B cell (primary cell): ENCODE results near the gene FA2H. TPM values are rescaled to one million over a fixed set of nuclear protein-coding genes. Genes with fewer than 3 reads are reported as not detected.

Experiments used
- ATAC-seq: fragments of 200-7000 bp; cut with Tn5 transposase; one replicate; pipeline ENCODE4 v1.10.0; 2021; ENCODE audit warnings: low read depth, mild to moderate bottlenecking, moderate number of reproducible peaks, moderate library complexity
- CTCF ChIA-PET: fragments of 350-600 bp; sonication (Branson Sonifier 250); formaldehyde crosslinking; loops from one replicate; lab custom pipeline; 2021; ENCODE audit warnings: antibody characterized with exemption, inconsistent platforms; lab: Charles Lee
- POLR2A ChIA-PET: fragments of 350-600 bp; sonication (Branson Sonifier 250); formaldehyde crosslinking; loops from one replicate; lab custom pipeline; 2021; ENCODE audit warnings: antibody characterized with exemption; lab: Charles Lee
- DNase-seq: peaks from one replicate; pipeline ENCODE4 v3.0.0; 2013
- H2AFZ ChIP-seq: 2 replicates; pipeline ENCODE4 v1.6.1; 2012; ENCODE audit warnings: mild to moderate bottlenecking, low read depth, low read length; ENCODE audit not compliant: insufficient read depth, poor library complexity, severe bottlenecking
- H3K27ac ChIP-seq, 2 donors: 1 replicate in 1 of 2; 2 replicates in 1 of 2; pipeline ENCODE4 v1.5.1; 2012 to 2013; ENCODE audit warnings: low read length in 2 of 2, mild to moderate bottlenecking in 2 of 2, moderate library complexity in 1 of 2
- H3K27me3 ChIP-seq, 4 experiments: fragments of 200-600 bp in 1 of 4; sonication (generic) in 1 of 4; replicated peaks in 1 of 4; 1 replicate in 2 of 4; 2 replicates in 2 of 4; pipeline versions ENCODE4 v1.6.1 to v1.7.0; 2013 to 2016; ENCODE audit warnings: low read length in 3 of 4, mild to moderate bottlenecking in 2 of 4, mixed read lengths in 1 of 4, moderate library complexity in 1 of 4; ENCODE audit not compliant: insufficient read depth in 4 of 4, control insufficient read depth in 3 of 4; ENCODE audit errors: control extremely low read depth in 1 of 4
- H3K36me3 ChIP-seq, 2 experiments: replicated peaks in 1 of 2; 1 replicate in 1 of 2; 2 replicates in 1 of 2; pipeline versions ENCODE4 v1.6.1 to v1.7.1; 2013; ENCODE audit warnings: low read length in 1 of 2; ENCODE audit not compliant: insufficient read depth in 2 of 2, control insufficient read depth in 1 of 2; ENCODE audit errors: control extremely low read depth in 1 of 2, extremely low read depth in 1 of 2
- H3K4me1 ChIP-seq, 2 donors: fragments of 200-600 bp in 1 of 2; sonication (generic) in 1 of 2; 1 replicate in 1 of 2; 2 replicates in 1 of 2; pipeline versions ENCODE4 v1.5.1 to v1.6.1; 2013 to 2017; ENCODE audit warnings: low read length in 2 of 2; ENCODE audit not compliant: control insufficient read depth in 2 of 2, insufficient read depth in 2 of 2
- H3K4me2 ChIP-seq: replicated peaks from 2 replicates; pipeline ENCODE3; 2012; ENCODE audit warnings: mild to moderate bottlenecking, low read depth, low read length; ENCODE audit not compliant: poor library complexity, severe bottlenecking
- H3K4me3 ChIP-seq, 5 experiments: fragments of 200-600 bp in 1 of 5; sonication (generic) in 1 of 5; 1 replicate in 3 of 5; 2 replicates in 2 of 5; pipeline versions ENCODE4 v1.5.1 to v1.7.0; 2011 to 2016; ENCODE audit warnings: low read length in 4 of 5, mild to moderate bottlenecking in 4 of 5, low read depth in 2 of 5, control low read depth in 1 of 5, moderate library complexity in 1 of 5; ENCODE audit not compliant: insufficient read depth in 1 of 5; ENCODE audit errors: control extremely low read depth in 1 of 5, extremely low read depth in 1 of 5
- H3K79me2 ChIP-seq: fragments of 200-600 bp; sonication (generic); one replicate; pipeline ENCODE4 v1.6.0; 2016; ENCODE audit warnings: low read length; ENCODE audit not compliant: control insufficient read depth, insufficient read depth
- H3K9ac ChIP-seq: fragments of 200-600 bp; sonication (generic); 2 replicates; pipeline ENCODE4 v1.6.1; 2017; ENCODE audit warnings: mild to moderate bottlenecking, low read length, moderate library complexity
- H3K9me3 ChIP-seq, 3 donors: one replicate each; pipeline versions ENCODE4 v1.6.1 to v1.7.1; 2013; ENCODE audit warnings: low read length in 2 of 3; ENCODE audit not compliant: control insufficient read depth in 2 of 3, insufficient read depth in 1 of 3; ENCODE audit errors: control extremely low read depth in 1 of 3
- H4K20me1 ChIP-seq: 2 replicates; pipeline ENCODE4 v1.6.0; 2012; ENCODE audit warnings: mild to moderate bottlenecking, low read length; ENCODE audit not compliant: insufficient read depth, control insufficient read depth, poor library complexity, severe bottlenecking
- H3K27ac Mint-ChIP-seq: one replicate; pipeline ENCODE4 v1.8.0; 2021; ENCODE audit warnings: mixed read lengths
- H3K27me3 Mint-ChIP-seq: one replicate; pipeline ENCODE4 v1.8.0; 2021; ENCODE audit warnings: mixed read lengths
- H3K4me1 Mint-ChIP-seq: one replicate; pipeline ENCODE4 v1.8.0; 2021; ENCODE audit warnings: mixed read lengths
- H3K4me3 Mint-ChIP-seq: one replicate; pipeline ENCODE4 v1.8.0; 2021; ENCODE audit warnings: mixed read lengths
- H3K9me3 Mint-ChIP-seq: one replicate; pipeline ENCODE4 v1.8.0; 2022; ENCODE audit warnings: mixed read lengths; ENCODE audit not compliant: insufficient read depth
- EZH2 ChIP-seq: IDR thresholded peaks from 2 replicates; pipeline ENCODE4 v1.6.1; 2012; ENCODE audit warnings: borderline replicate concordance, low read depth, mild to moderate bottlenecking, moderate library complexity, low read length; ENCODE audit not compliant: insufficient read depth, poor library complexity, severe bottlenecking
- WGBS: methylation state at CpG from one replicate; pipeline ENCODE4 v1.1.5; 2013; ENCODE audit warnings: missing lambda C conversion rate; ENCODE audit not compliant: insufficient coverage; 5-methylcytosine and 5-hydroxymethylcytosine counted together
- intact Hi-C: fragments of 100-400 bp; cut with micrococcal nuclease; formaldehyde crosslinking; loops from one replicate; pipeline ENCODE4 v1.10.0; 2022
- polyA plus RNA-seq: library from polyadenylated mRNA; depleted of rRNA; stranded (reverse); fragments of >200 nt; gene quantifications from 2 replicates; pipeline ENCODE4 v1.2.3, GENCODE V29; 2012
- total RNA-seq, 2 donors: library from RNA; stranded (reverse); fragments of 120-200 nt in 1 of 2; gene quantifications; 1 replicate in 1 of 2; 2 replicates in 1 of 2; pipeline versions ENCODE4 v1.2.3 to v1.2.4, GENCODE V29; 2013 to 2022
- TF ChIP-seq, protein P1 (sequence below): fragments of 200-600 bp; IDR thresholded peaks from one replicate; pipeline ENCODE4 v1.8.0; 2022; ENCODE audit warnings: antibody characterized with exemption, mild to moderate bottlenecking

The FA2H gene
- total and polyA plus RNA-seq, 2 donors (not counting 1 experiment from before 2014, with no cell fraction given), result 1.0 to 3.6 TPM

DNA sequence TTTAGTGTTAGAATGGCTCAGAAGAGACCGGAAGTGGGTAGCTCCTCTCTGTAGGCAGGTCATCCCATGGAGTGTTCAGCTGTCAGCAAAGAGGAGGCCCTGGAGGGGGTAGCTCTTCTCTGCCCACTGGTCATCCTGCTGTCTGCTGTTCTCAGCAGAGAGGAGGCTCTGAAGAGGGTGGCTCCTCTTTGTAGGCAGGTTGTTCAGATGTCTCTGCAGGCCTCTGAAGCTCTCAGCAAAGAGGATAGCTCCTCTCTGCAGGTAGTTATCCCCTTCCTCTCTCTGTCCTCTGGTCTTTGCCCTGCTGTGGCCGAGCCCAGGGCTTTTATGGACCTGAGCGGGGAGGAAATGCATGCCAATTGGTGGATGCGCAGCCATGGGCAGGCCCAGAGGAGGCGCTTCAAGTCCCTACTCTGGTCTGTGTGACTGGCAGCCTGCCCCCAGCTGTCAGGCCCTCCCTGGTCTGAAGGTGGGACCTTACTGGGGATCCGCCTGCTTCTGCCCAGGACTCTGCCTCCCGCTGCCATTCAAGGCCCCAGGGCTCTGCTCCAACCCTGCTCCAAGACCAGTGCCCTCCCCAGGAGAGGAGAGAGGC lies 32.5 kb upstream of the FA2H start:
- intact Hi-C loops, result no loop called here
- Histone ChIP-seq H3K4me3 (no peak overlapping the region), H3K9ac (no peak overlapping the region), H3K27ac (no peak overlapping the region), H3K36me3 (no peaks in the 10 kb centered on the region), H3K9me3 (peaks cover 0 to 11% (median 0%) of the 10 kb centered on the region in 3 donors), H3K4me2 (no peak overlapping the region), H3K79me2 (no peaks in the 10 kb centered on the region), H3K27me3 (peaks cover 0 to 3% (median 1%) of the 10 kb centered on the region in 4 experiments), H2AFZ (no peak overlapping the region), H4K20me1 (no peaks in the 10 kb centered on the region), H3K4me1 (no peaks in the 10 kb centered on the region)
- Mint-ChIP-seq H3K4me3 (no peak overlapping the region), H3K27me3 (peaks cover 15% of the 10 kb centered on the region), H3K4me1 (no peaks in the 10 kb centered on the region), H3K9me3 (peaks cover 9% of the 10 kb centered on the region), H3K27ac (no peak overlapping the region)
- ChIA-PET CTCF (interaction anchor here (1.2 kb wide), 1 partner anchor 56 kb away, joined by 3 read pairs; no protein-coding TSS in a partner anchor), POLR2A (no interaction called here)
- no peak for TF ChIP-seq EZH2
- TF ChIP-seq, protein P1, sequence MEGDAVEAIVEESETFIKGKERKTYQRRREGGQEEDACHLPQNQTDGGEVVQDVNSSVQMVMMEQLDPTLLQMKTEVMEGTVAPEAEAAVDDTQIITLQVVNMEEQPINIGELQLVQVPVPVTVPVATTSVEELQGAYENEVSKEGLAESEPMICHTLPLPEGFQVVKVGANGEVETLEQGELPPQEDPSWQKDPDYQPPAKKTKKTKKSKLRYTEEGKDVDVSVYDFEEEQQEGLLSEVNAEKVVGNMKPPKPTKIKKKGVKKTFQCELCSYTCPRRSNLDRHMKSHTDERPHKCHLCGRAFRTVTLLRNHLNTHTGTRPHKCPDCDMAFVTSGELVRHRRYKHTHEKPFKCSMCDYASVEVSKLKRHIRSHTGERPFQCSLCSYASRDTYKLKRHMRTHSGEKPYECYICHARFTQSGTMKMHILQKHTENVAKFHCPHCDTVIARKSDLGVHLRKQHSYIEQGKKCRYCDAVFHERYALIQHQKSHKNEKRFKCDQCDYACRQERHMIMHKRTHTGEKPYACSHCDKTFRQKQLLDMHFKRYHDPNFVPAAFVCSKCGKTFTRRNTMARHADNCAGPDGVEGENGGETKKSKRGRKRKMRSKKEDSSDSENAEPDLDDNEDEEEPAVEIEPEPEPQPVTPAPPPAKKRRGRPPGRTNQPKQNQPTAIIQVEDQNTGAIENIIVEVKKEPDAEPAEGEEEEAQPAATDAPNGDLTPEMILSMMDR, result no peak
- no peak for ATAC-seq
- 92% methylated on average over 7 of the region's 7 CpGs for WGBS
- DNase-seq, result no peak

DNA sequence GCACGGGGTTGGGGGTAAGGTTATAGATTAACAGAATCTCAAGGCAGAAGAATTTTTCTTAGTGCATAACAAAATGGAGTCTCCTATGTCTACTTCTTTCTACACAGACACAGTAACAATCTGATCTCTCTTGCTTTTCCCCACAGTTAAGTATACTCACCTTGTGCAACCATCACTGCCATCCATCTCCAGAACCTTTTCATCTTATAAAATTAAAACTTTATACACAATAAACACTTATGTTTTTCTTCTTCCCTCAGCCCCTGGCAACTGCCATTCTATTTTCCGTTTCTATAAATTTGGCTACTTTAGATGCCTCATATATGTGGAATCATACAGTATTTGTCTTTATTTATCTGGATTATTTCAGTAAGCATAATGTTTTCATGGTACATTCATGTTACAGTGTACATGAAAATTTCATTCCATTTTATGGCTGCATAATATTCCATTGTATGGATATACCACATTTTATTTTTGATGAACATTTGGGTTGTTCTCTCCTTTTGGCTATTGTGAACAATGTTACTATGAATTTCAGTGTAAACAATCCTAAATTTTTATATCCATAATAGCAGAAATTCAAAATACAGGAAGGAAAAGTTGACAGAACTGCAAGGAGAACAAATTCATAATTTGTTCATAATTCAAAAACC lies 25.7 kb upstream of the FA2H start:
- ATAC-seq (no peak), DNase-seq (no peak)
- H2AFZ ChIP-seq, result no peak overlapping the region
- H3K79me2 ChIP-seq, result no peaks in the 10 kb centered on the region
- TF ChIP-seq, protein P1, result no peak
- TF ChIP-seq EZH2, result no peak
- no peak overlapping the region for H3K4me3 ChIP-seq
- no peak overlapping the region for H3K4me2 ChIP-seq
- no peaks in the 10 kb centered on the region for H4K20me1 ChIP-seq
- H3K27me3 Mint-ChIP-seq, result peaks cover 39% of the 10 kb centered on the region
- WGBS, result no CpG with 5 or more reads among the region's 2 CpGs
- H3K27ac ChIP-seq, result no peak overlapping the region
- no peak overlapping the region for H3K27ac Mint-ChIP-seq
- POLR2A ChIA-PET, result no interaction called here
- no peaks in the 10 kb centered on the region for H3K36me3 ChIP-seq
- peaks cover 5% of the 10 kb centered on the region for H3K9me3 Mint-ChIP-seq
- H3K27me3 ChIP-seq, result peaks cover 0 to 21% (median 3%) of the 10 kb centered on the region in 4 experiments
- CTCF ChIA-PET, result no interaction called here
- intact Hi-C loops, result no loop called here
- no peak overlapping the region for H3K4me3 Mint-ChIP-seq
- H3K4me1 Mint-ChIP-seq, result no peaks in the 10 kb centered on the region
- no peak overlapping the region for H3K9ac ChIP-seq
- no peaks in the 10 kb centered on the region for H3K4me1 ChIP-seq
- H3K9me3 ChIP-seq, result peaks cover 3 to 4% (median 3%) of the 10 kb centered on the region in 3 donors
